K562 (cell line): ENCODE results near the gene NINL. TPM values are rescaled to one million over a fixed set of nuclear protein-coding genes. Genes with fewer than 3 reads are reported as not detected.

Experiments used
- ATAC-seq: fragments of 200-7000 bp; cut with Tn5 transposase; 3 replicates; pipeline ENCODE4 v1.9.1; 2020; ENCODE audit warnings: moderate library complexity
- BruUV-seq: library from RNA; stranded (reverse); fragments of 400-500 nt; replicated peaks from 2 replicates; lab custom pipeline; 2021; lab: Mats Ljungman, UMichigan
- CTCF ChIA-PET: fragments of 300-600 bp; formaldehyde crosslinking; extraction: SDS; loops from one replicate; lab custom pipeline; 2021; ENCODE audit warnings: low intra/inter-chr PET ratio; lab: Yijun Ruan, JAX
- POLR2A ChIA-PET: fragments of 300-600, 350-650 bp; sonication (Branson Sonifier 250); formaldehyde crosslinking; extraction: SDS; loops from one replicate; lab custom pipeline; 2021; ENCODE audit warnings: antibody characterized with exemption, inconsistent platforms; lab: Yijun Ruan, JAX
- DNase-seq, 4 experiments: peaks; one replicate each; pipeline versions ENCODE4 v3.0.0 to v3.0.0-alpha.2; 2011 to 2018; ENCODE audit warnings: low spot score in 3 of 4, mixed read lengths in 3 of 4; ENCODE audit errors: extremely low read depth in 1 of 4
- FAIRE-seq: peaks from 2 replicates; lab custom pipeline; 2011; peaks lifted over from hg19 to GRCh38; lab: Jason Lieb, UNC
- H2AFZ ChIP-seq: 2 replicates; pipeline ENCODE4 v1.6.0; 2011; ENCODE audit warnings: low read depth, low read length, control low read depth, inconsistent platforms
- H3K27ac ChIP-seq: fragments of 200-600 bp; 3 replicates; pipeline ENCODE4 v1.8.0; 2011; ENCODE audit warnings: low read depth, mild to moderate bottlenecking, control low read depth, inconsistent platforms, low read length, moderate library complexity, mixed read lengths; ENCODE audit errors: extremely low read depth
- H3K27me3 ChIP-seq, 2 experiments: fragments of 300-600 bp in 1 of 2; 2 replicates in 1 of 2; 3 replicates in 1 of 2; pipeline versions ENCODE4 v1.6.0 to v1.8.0; 2011; ENCODE audit warnings: inconsistent platforms in 2 of 2, low read length in 2 of 2, mild to moderate bottlenecking in 1 of 2, mixed read lengths in 1 of 2, moderate library complexity in 1 of 2; ENCODE audit not compliant: control insufficient read depth in 2 of 2, insufficient read depth in 2 of 2
- H3K36me3 ChIP-seq: fragments of 300-600 bp; 3 replicates; pipeline ENCODE4 v1.8.0; 2011; ENCODE audit warnings: mild to moderate bottlenecking, low read length, inconsistent platforms; ENCODE audit not compliant: control insufficient read depth, insufficient read depth
- H3K4me1 ChIP-seq, 2 experiments: fragments of 200-600 bp in 1 of 2; replicated peaks in 1 of 2; 2 replicates in 1 of 2; 3 replicates in 1 of 2; pipeline versions ENCODE4 v1.5.1 to v1.8.0; 2011; ENCODE audit warnings: inconsistent platforms in 2 of 2, low read length in 2 of 2, mild to moderate bottlenecking in 1 of 2, mixed read lengths in 1 of 2, moderate library complexity in 1 of 2; ENCODE audit not compliant: control insufficient read depth in 2 of 2, insufficient read depth in 2 of 2
- H3K4me2 ChIP-seq: 2 replicates; pipeline ENCODE4 v1.6.1; 2011; ENCODE audit warnings: low read length, control low read depth, inconsistent platforms, mixed read lengths; ENCODE audit not compliant: insufficient read depth
- H3K4me3 ChIP-seq: fragments of 200-600 bp; sonication (generic), shearing (Covaris generic); 2 replicates; pipeline ENCODE4 v1.5.1; 2016; ENCODE audit warnings: control low read depth, inconsistent platforms
- H3K79me2 ChIP-seq: fragments of 200-600 bp; 3 replicates; pipeline ENCODE4 v1.8.0; 2011; ENCODE audit warnings: low read length, inconsistent platforms; ENCODE audit not compliant: control insufficient read depth, insufficient read depth
- H3K9ac ChIP-seq, 2 experiments: 2 replicates each; pipeline versions ENCODE4 v1.6.0 to v1.6.1; 2011; ENCODE audit warnings: low read depth in 2 of 2, low read length in 2 of 2, control low read depth in 1 of 2, inconsistent platforms in 1 of 2, mild to moderate bottlenecking in 1 of 2, mixed read lengths in 1 of 2; ENCODE audit not compliant: insufficient read depth in 1 of 2
- H3K9me1 ChIP-seq: one replicate; pipeline ENCODE4 v1.6.0; 2011; ENCODE audit warnings: inconsistent platforms, mild to moderate bottlenecking, low read length, moderate library complexity; ENCODE audit not compliant: control insufficient read depth, insufficient read depth
- H3K9me3 ChIP-seq: replicated peaks from 2 replicates; pipeline ENCODE4 v1.5.1; 2011; ENCODE audit warnings: low read depth, low read length, inconsistent platforms; ENCODE audit not compliant: control insufficient read depth, insufficient read depth
- H4K20me1 ChIP-seq: replicated peaks from 2 replicates; pipeline ENCODE4 v1.6.1; 2011; ENCODE audit warnings: low read length, inconsistent platforms, mixed read lengths; ENCODE audit not compliant: control insufficient read depth, insufficient read depth
- ILF3 ChIP-seq: fragments of 450-650 bp; IDR thresholded peaks from 2 replicates; pipeline ENCODE4 v1.6.1; 2018; ENCODE audit warnings: antibody characterized with exemption, mild to moderate bottlenecking, moderate library complexity, borderline replicate concordance
- POLR3A ChIP-seq: IDR thresholded peaks from 2 replicates; pipeline ENCODE4 v1.6.1; 2011; ENCODE audit warnings: borderline replicate concordance, mild to moderate bottlenecking, moderate library complexity; ENCODE audit not compliant: insufficient read length, insufficient read depth; ENCODE audit errors: extremely low read depth
- SMAD1 ChIP-seq: fragments of 150-350 bp; IDR thresholded peaks from 2 replicates; pipeline ENCODE4 v1.6.1; 2014; ENCODE audit warnings: low read length, low read depth; ENCODE audit not compliant: partially characterized antibody
- SMC3 ChIP-seq: conservative IDR thresholded peaks from 2 replicates; pipeline ENCODE4 v1.6.1; 2011; ENCODE audit warnings: low read depth, low read length, improper control_type of control experiment; ENCODE audit not compliant: insufficient read depth
- TAF15 ChIP-seq: fragments of 200-400 bp; formaldehyde crosslinking; IDR thresholded peaks from 2 replicates; pipeline ENCODE4 v1.6.1; 2017; ENCODE audit warnings: mild to moderate bottlenecking, low read depth, low read length, moderate library complexity
- WGBS: fragments of 100-300 bp; shearing (Covaris generic); methylation state at CpG from one replicate; pipeline ENCODE4 v1.1.6; 2016; ENCODE audit warnings: low coverage, mixed read lengths; ENCODE audit not compliant: insufficient coverage; ENCODE audit errors: missing lambda C conversion rate; 5-methylcytosine and 5-hydroxymethylcytosine counted together
- in situ Hi-C: fragments of 300-500 bp; cut with MboI; formaldehyde crosslinking; loops from 4 replicates; pipeline ENCODE4 v1.15.0; 2018; ENCODE audit warnings: inconsistent platforms, mixed read lengths
- intact Hi-C: fragments of 100-400 bp; cut with micrococcal nuclease; formaldehyde crosslinking; loops from 2 replicates; pipeline ENCODE4 v1.14.2; 2022
- polyA plus RNA-seq, 8 experiments: library from polyadenylated mRNA; depleted of rRNA in 4 of 8; stranded (reverse) in 5 of 8; unstranded in 3 of 8; fragments of >200 nt; fragmentation: Nextera tagmentation in 2 of 8; fragmentation: Illumina TruSeq in 1 of 8; extraction: Ambion mirVana in 2 of 8; extraction: Trizol in 1 of 8; gene quantifications; 2 replicates each; pipeline versions ENCODE4 v1.2.1 to v1.2.3, GENCODE V29; 2011 to 2014; ENCODE audit warnings: inconsistent platforms in 1 of 8, missing spikeins in 1 of 8
- total RNA-seq, 7 experiments: library from RNA; depleted of rRNA in 6 of 7; stranded (reverse); fragments of >200 nt in 6 of 7; fragmentation: Illumina TruSeq in 2 of 7; extraction: Trizol in 2 of 7; gene quantifications; 2 replicates each; pipeline versions ENCODE4 v1.2.1 to v1.2.3, GENCODE V29; 2011 to 2021; ENCODE audit warnings: low replicate concordance in 1 of 7
- TF ChIP-seq, protein P1 (sequence below): fragments of 450-650 bp; IDR thresholded peaks from 2 replicates; pipeline ENCODE4 v1.6.1; 2016; ENCODE audit warnings: missing biosample characterization, missing genetic modification characterization
- TF ChIP-seq, protein P2 (sequence below): fragments of 250-450 bp; sonication (Bioruptor Pico); IDR thresholded peaks from 2 replicates; pipeline ENCODE4 v1.8.0; 2022; ENCODE audit warnings: moderate library complexity, mild to moderate bottlenecking, inconsistent platforms
- TF ChIP-seq, protein P3 (sequence below), 3 experiments: IDR thresholded peaks in 2 of 3; conservative IDR thresholded peaks in 1 of 3; 2 replicates each; pipeline ENCODE4 v1.5.1; 2011 to 2012; ENCODE audit warnings: low read length in 3 of 3, mild to moderate bottlenecking in 3 of 3, control low read depth in 2 of 3, improper control_type of control experiment in 1 of 3, inconsistent platforms in 1 of 3, low read depth in 1 of 3, mixed read lengths in 1 of 3, moderate library complexity in 1 of 3; ENCODE audit not compliant: insufficient read depth in 2 of 3

The NINL gene
- total and polyA plus RNA-seq, 9 of the 15 experiments (the other 6 are each of a cell fraction or from before 2014, with no cell fraction given): 0.03 to 0.22 (median 0.05) TPM; not detected in 5

DNA sequence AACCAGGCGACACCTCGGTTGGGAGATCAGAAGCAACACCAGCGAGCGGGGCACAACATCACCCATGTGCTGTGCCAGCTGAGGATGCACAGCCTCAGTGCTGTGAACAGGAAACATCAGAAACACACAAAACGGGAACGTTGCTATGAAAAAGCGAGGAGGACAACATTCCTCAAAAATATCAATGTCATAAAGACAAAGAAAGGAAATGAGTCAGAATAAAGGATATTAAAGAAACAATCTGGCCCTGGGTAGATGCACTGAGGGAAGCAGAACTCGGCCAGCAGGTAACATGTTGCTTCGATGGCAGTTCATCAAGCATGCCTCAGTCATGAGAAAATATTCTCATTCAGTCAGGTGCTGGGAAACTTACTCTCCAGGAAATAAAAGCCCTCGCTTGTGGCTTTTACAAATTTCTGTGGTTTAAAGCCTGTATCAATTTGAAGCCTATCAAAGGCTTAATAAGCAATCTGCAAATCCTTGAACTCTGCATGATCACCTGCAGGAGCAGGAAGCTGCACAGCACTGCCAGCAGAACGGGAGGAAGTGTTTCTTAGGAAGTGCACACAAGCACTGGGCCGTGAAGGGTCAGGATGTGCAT lies 100.3 kb downstream of the NINL start:
- TF ChIP-seq, protein P1, sequence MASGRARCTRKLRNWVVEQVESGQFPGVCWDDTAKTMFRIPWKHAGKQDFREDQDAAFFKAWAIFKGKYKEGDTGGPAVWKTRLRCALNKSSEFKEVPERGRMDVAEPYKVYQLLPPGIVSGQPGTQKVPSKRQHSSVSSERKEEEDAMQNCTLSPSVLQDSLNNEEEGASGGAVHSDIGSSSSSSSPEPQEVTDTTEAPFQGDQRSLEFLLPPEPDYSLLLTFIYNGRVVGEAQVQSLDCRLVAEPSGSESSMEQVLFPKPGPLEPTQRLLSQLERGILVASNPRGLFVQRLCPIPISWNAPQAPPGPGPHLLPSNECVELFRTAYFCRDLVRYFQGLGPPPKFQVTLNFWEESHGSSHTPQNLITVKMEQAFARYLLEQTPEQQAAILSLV (tag): no peak
- TF ChIP-seq TAF15: no peak
- H3K4me2 ChIP-seq: no peak overlapping the region
- no peak overlapping the region for H3K4me3 ChIP-seq
- 0% methylated on average over 12 of the region's 12 CpGs for WGBS
- H3K9ac ChIP-seq: no peak overlapping the region
- H3K9me1 ChIP-seq: no peaks in the 10 kb centered on the region
- H3K36me3 ChIP-seq: no peaks in the 10 kb centered on the region
- POLR2A ChIA-PET: no interaction called here
- H3K79me2 ChIP-seq: no peaks in the 10 kb centered on the region
- H3K27ac ChIP-seq: no peak overlapping the region
- CTCF ChIA-PET: no interaction called here
- peaks cover 0 to 27% of the 10 kb centered on the region in 2 experiments for H3K27me3 ChIP-seq
- no peaks in the 10 kb centered on the region for H3K4me1 ChIP-seq
- FAIRE-seq (no peak), ATAC-seq (no peak), DNase-seq (no peak)
- in situ Hi-C loops (no loop called here), intact Hi-C loops (no loop called here)
- H4K20me1 ChIP-seq: no peaks in the 10 kb centered on the region
- H2AFZ ChIP-seq: no peak overlapping the region
- H3K9me3 ChIP-seq: no peaks in the 10 kb centered on the region
- BruUV-seq: no TSS peak

DNA sequence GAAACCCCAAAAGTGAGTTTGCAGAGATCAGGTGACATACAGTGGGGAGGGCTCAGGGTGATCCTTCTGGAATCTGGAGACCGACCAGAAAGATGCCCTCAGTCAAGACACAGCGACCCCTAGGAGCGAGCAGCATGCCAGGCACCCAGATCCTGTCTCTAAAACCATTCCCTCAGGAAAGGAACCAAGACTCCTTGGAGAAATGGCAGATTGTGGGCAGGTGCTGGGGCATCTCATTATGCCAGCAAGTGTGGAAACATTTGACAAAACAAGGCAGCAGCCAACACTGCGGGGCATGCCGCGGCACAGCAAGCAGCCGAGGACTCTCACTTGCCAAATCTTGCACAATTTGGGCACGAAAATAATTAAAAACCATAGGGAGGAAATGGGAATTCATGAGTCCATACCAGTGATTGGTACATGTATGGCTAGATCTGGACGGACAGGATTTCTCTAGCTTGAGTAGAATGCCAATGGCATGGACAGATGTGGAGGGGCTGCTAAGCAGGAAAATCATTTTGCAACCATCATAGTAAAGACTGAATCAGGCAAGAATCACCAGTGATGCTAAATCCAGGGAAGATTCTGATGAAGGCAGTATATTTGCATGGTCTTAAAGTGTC lies 101.0 kb downstream of the NINL start:
- H3K79me2 ChIP-seq: no peaks in the 10 kb centered on the region
- no peaks in the 10 kb centered on the region for H3K4me1 ChIP-seq
- intact Hi-C loops: no loop called here
- ChIA-PET CTCF (no interaction called here), POLR2A (no interaction called here)
- no peak overlapping the region for H2AFZ ChIP-seq
- BruUV-seq: no TSS peak
- peaks cover 0 to 32% of the 10 kb centered on the region in 2 experiments for H3K27me3 ChIP-seq
- no peaks in the 10 kb centered on the region for H4K20me1 ChIP-seq
- TF ChIP-seq POLR3A: no peak
- no peak for TF ChIP-seq ILF3
- TF ChIP-seq, protein P2, sequence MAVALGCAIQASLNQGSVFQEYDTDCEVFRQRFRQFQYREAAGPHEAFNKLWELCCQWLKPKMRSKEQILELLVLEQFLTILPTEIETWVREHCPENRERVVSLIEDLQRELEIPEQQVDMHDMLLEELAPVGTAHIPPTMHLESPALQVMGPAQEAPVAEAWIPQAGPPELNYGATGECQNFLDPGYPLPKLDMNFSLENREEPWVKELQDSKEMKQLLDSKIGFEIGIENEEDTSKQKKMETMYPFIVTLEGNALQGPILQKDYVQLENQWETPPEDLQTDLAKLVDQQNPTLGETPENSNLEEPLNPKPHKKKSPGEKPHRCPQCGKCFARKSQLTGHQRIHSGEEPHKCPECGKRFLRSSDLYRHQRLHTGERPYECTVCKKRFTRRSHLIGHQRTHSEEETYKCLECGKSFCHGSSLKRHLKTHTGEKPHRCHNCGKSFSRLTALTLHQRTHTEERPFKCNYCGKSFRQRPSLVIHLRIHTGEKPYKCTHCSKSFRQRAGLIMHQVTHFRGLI (CRISPR knock-in tag): no peak
- TF ChIP-seq, protein P3, sequence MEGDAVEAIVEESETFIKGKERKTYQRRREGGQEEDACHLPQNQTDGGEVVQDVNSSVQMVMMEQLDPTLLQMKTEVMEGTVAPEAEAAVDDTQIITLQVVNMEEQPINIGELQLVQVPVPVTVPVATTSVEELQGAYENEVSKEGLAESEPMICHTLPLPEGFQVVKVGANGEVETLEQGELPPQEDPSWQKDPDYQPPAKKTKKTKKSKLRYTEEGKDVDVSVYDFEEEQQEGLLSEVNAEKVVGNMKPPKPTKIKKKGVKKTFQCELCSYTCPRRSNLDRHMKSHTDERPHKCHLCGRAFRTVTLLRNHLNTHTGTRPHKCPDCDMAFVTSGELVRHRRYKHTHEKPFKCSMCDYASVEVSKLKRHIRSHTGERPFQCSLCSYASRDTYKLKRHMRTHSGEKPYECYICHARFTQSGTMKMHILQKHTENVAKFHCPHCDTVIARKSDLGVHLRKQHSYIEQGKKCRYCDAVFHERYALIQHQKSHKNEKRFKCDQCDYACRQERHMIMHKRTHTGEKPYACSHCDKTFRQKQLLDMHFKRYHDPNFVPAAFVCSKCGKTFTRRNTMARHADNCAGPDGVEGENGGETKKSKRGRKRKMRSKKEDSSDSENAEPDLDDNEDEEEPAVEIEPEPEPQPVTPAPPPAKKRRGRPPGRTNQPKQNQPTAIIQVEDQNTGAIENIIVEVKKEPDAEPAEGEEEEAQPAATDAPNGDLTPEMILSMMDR (IDR thresholded peaks at IDR 0.05 in 2 of 3, conservative IDR thresholded peaks at IDR 0.05 in 1 of 3; ENCODE audit: insufficient read depth in 2 of 3, low read depth in 1 of 3, low read length in 3 of 3): peak; percentile 11 to 38 (median 15); a peak in 2 of 6 replicates
- 0 out of 2 replicates have a peak, but pooled peaks have one; percentile 11 for TF ChIP-seq SMC3
- no peak for TF ChIP-seq SMAD1
- WGBS: under 1% methylated on average over 9 of the region's 9 CpGs
- H3K9ac ChIP-seq: no peak overlapping the region
- ATAC-seq (0 out of 3 replicates have a peak, but pooled peaks have one; percentile 53), FAIRE-seq (no peak), DNase-seq (no peak)
- no peaks in the 10 kb centered on the region for H3K9me1 ChIP-seq
- no peaks in the 10 kb centered on the region for H3K36me3 ChIP-seq
- H3K4me2 ChIP-seq: no peak overlapping the region
- no peaks in the 10 kb centered on the region for H3K9me3 ChIP-seq
- no peak overlapping the region for H3K27ac ChIP-seq
- in situ Hi-C loops: no loop called here
- no peak overlapping the region for H3K4me3 ChIP-seq
